ENCODE measurements around the gene MPL. TPM values are rescaled to one million over a fixed set of nuclear protein-coding genes. Genes with fewer than 3 reads are reported as not detected.
"Not testable (repeated sequence)": the region's sequence is repeated elsewhere in the genome, so short reads cannot be mapped to it uniquely, and the experiment has no call there.

Gene MPL
- total RNA-seq, 1 donor from 2014 or later: 0.08 TPM

GRCh38 chr1:43352881-43353280, 15.3 kb downstream of the MPL start:
- no peak for DNase-seq (ENCODE audit: low read depth)

GRCh38 chr1:43354471-43354870, 16.9 kb downstream of the MPL start:
- no peak for DNase-seq (ENCODE audit: low read depth)

GRCh38 chr1:43354936-43355335, 17.3 kb downstream of the MPL start:
- no peak for DNase-seq (ENCODE audit: low read depth)

- no peak for DNase-seq (ENCODE audit: low read depth)
Measured at GRCh38 chr1:43357251-43357650, 19.6 kb downstream of the MPL start.

GRCh38 chr1:43358121-43358745, 20.6 kb downstream of the MPL start:
- peak; percentile 61 for DNase-seq (ENCODE audit: low read depth)

GRCh38 chr1:43358746-43359693, 21.4 kb downstream of the MPL start, which contains the start of gene CDC20:
Gene CDC20 (plus strand): TSS chr1:43358981. CDS start chr1:43359216, 235 bp downstream.
- peak; percentile 99 for DNase-seq (ENCODE audit: low read depth)

GRCh38 chr1:43359696-43360095, 22.1 kb downstream of the MPL start:
- no peak for DNase-seq (ENCODE audit: low read depth)

GRCh38 chr1:43360616-43361015, 23.0 kb downstream of the MPL start:
- DNase-seq (ENCODE audit: low read depth): no peak

GRCh38 chr1:43363283-43363934, 25.8 kb downstream of the MPL start:
- no peak for DNase-seq (ENCODE audit: low read depth)

GRCh38 chr1:43363935-43364525, 26.4 kb downstream of the MPL start:
- DNase-seq (ENCODE audit: low read depth): no peak

- DNase-seq (ENCODE audit: low read depth): no peak
Measured at GRCh38 chr1:43365678-43366077, 28.1 kb downstream of the MPL start.

GRCh38 chr1:43366179-43366578, 28.6 kb downstream of the MPL start:
- DNase-seq (ENCODE audit: low read depth): no peak

- no peak for DNase-seq (ENCODE audit: low read depth)
Measured at GRCh38 chr1:43366601-43367025, 29.0 kb downstream of the MPL start.

GRCh38 chr1:43367026-43367903, 29.6 kb downstream of the MPL start:
- no peak for DNase-seq (ENCODE audit: low read depth)

- peak; percentile 87 for DNase-seq (ENCODE audit: low read depth)
Measured at GRCh38 chr1:43367904-43368645, 30.5 kb downstream of the MPL start, which contains the start of gene ELOVL1. Gene ELOVL1 (minus strand): TSS chr1:43368011. CDS start chr1:43365609, 2,402 bp downstream.

- peak; percentile 27 for DNase-seq (ENCODE audit: low read depth)
Measured at GRCh38 chr1:43368646-43369020, 31.0 kb downstream of the MPL start.

GRCh38 chr1:43369779-43370178, 32.2 kb downstream of the MPL start:
- not testable (repeated sequence) for DNase-seq (ENCODE audit: low read depth)

GRCh38 chr1:43370564-43370963, 32.9 kb downstream of the MPL start:
- DNase-seq (ENCODE audit: low read depth): no peak

GRCh38 chr1:43372172-43372571, 34.6 kb downstream of the MPL start:
- DNase-seq (ENCODE audit: low read depth): no peak

Data from myocyte (in vitro differentiated cells).